GM12891 (cell line): Measurements from ENCODE around the gene SCARB1.

ENCODE experiments used
- DNase-seq: peaks from one replicate; pipeline ENCODE4 v3.0.0; 2011; ENCODE audit warnings: low spot score; ENCODE audit not compliant: insufficient read length
- FAIRE-seq: peaks from 2 replicates; lab custom pipeline; 2011; peaks lifted over from hg19 to GRCh38; lab: Jason Lieb, UNC
- PAX5 ChIP-seq: IDR thresholded peaks from 2 replicates; pipeline ENCODE4 v1.6.1; 2011; ENCODE audit warnings: low read length, moderate library complexity, mild to moderate bottlenecking; ENCODE audit not compliant: insufficient read depth, severe bottlenecking
- POLR2A ChIP-seq: IDR thresholded peaks from 2 replicates; pipeline ENCODE4 v1.6.1; 2011; ENCODE audit warnings: low read depth, low read length, control low read depth
- POLR2AphosphoS5 ChIP-seq: IDR thresholded peaks from 2 replicates; pipeline ENCODE4 v1.6.1; 2011; ENCODE audit warnings: low read depth, low read length, control low read depth
- POU2F2 ChIP-seq: IDR thresholded peaks from 2 replicates; pipeline ENCODE4 v1.6.1; 2011; ENCODE audit warnings: low read depth, mild to moderate bottlenecking, control low read depth, low read length, moderate library complexity
- SPI1 ChIP-seq: IDR thresholded peaks from 2 replicates; pipeline ENCODE4 v1.6.1; 2011; ENCODE audit warnings: low read depth, low read length, control low read depth
- TAF1 ChIP-seq: IDR thresholded peaks from 2 replicates; pipeline ENCODE4 v1.6.1; 2011; ENCODE audit warnings: low read depth, low read length, control low read depth

Gene SCARB1

DNA sequence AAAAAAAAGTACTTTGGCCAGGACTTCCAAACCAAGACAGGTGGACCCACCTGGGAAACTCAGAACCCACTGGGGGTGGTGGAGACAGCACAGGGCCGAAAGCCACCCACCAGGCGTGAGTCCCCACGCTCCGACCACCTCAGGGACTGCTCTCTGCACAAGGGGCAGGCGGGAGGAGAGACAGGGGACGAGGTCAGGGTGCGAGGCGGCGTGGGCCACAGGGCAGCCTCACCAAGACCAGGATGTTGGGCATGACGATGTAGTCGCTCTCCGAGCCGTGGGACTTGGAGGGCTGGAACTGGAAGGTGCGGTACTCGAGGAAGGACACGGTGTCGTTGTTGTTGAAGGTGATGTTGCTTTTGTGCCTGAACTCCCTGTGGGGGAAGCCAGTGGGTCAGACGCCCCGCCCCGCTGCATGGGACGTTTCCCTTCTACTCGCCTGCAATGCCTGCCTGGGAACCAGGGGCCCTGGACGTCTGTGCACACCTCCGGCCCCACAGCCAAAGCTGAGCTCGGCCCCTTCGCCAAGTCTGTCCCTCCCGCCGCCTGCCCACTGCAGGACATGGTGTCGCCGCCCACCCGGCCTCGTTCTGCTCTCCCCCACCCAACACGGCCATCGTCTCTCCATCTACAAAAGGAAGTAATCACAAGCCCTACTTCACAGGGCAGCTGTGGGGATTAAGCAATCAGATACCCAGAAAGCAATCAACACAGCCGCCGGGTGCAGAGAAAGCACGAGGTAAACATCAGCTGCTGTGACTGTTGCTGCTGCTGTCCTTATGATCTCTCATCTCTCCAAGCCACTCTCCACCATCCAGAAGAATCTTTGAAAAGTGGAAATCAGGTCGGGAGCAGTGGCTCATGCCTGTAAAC, 48.7 kb downstream of the SCARB1 start:
- no peak for TF ChIP-seq TAF1
- TF ChIP-seq POLR2A: no peak
- no peak for TF ChIP-seq POU2F2
- TF ChIP-seq POLR2AphosphoS5: no peak
- TF ChIP-seq SPI1: no peak
- no peak for TF ChIP-seq PAX5
- FAIRE-seq (no peak), DNase-seq (no peak)

DNA sequence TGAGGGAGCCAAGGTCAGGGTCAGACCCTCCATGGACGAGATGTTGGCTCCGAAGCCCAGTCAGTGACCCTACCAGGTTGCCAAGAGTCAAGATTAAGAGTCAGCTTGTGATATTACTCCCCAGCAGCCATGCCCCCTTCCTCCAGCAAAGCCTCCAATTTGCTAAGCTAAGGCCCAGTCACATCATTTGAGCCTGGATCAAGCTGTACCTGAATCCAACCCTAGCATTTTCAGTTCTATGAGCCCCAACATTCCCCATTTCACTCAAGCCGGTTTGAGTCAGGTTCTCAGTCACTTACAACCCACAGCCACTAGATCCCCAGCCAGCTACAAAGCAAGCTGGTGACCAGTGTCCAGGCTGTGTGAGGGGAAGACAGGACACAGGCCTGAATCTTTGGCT, 49.9 kb downstream of the SCARB1 start:
- DNase-seq (no peak), FAIRE-seq (no peak)
- TF ChIP-seq PAX5: no peak
- no peak for TF ChIP-seq POLR2A
- TF ChIP-seq SPI1: no peak
- no peak for TF ChIP-seq TAF1
- no peak for TF ChIP-seq POLR2AphosphoS5
- no peak for TF ChIP-seq POU2F2

DNA sequence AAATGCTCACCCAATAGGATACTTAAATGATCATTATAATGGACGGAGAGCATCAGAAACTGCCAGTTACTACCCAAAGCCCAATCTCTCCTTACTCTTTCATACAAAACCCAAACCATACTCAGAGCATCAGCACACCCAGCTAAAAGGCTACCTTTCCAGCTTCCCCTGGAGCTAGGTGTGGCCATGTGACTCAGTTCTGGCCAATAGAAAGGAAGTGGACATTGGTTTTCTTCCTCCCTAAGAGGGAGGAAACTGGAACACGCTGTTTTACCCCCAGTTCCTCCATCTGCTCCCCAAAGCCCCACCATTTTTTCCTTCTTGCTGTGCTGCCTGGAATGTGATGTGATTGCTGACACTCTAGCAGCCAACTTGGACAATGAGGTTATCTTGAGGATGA, 50.7 kb downstream of the SCARB1 start:
- FAIRE-seq: no peak

DNA sequence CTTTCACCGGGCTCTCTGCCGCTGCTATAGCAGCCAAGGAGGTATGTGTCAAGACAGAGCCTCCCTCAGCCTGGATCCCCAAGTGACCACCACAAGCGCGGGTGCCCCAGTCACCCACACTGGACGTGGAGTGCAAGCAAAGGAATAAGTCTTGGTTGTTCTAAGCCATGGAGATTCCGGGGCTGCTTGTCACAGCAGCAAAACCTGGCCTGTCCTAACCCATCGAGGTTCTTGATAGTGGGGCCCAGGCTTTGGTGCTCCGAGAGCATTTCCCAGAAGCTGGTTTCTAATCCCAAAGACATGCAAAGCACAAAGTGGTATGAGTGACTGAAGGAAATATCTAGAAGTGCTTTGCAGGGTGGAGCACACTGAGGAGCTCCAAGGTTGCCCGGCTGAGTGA, 51.3 kb downstream of the SCARB1 start:
- no peak for FAIRE-seq
- TF ChIP-seq POLR2A (no peak), PAX5 (no peak), TAF1 (no peak), POLR2AphosphoS5 (no peak), POU2F2 (no peak), SPI1 (no peak)

More for the DNA sequence above, 50.7 kb downstream of the SCARB1 start:
- no peak for DNase-seq
- no peak for TF ChIP-seq SPI1
- TF ChIP-seq POLR2A: no peak
- no peak for TF ChIP-seq TAF1
- no peak for TF ChIP-seq PAX5
- TF ChIP-seq POU2F2: no peak
- TF ChIP-seq POLR2AphosphoS5: no peak

DNA sequence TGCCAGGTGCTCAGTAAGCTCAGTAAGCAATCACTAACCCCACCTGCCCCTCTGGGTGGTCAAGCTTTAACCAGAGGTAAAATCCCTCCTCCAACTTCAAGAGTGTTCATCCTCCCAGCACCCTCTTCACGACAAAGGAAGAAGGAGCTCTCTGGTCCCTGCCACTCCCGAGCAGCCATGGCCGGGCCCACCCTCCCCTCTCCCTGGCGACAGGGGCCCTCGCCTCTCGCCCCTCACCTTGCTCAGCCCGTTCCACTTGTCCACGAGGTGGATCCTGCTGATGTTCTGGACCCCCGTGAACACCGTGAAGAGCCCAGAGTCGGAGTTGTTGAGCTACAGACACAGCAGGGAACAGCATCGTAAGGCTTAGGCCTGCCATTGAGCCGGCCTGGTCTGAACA, 52.0 kb downstream of the SCARB1 start:
- DNase-seq (no peak), FAIRE-seq (no peak)
- TF ChIP-seq POLR2AphosphoS5 (no peak), TAF1 (no peak), SPI1 (no peak), PAX5 (no peak), POLR2A (no peak)

More for the DNA sequence above, 51.3 kb downstream of the SCARB1 start:
- no peak for DNase-seq

DNA sequence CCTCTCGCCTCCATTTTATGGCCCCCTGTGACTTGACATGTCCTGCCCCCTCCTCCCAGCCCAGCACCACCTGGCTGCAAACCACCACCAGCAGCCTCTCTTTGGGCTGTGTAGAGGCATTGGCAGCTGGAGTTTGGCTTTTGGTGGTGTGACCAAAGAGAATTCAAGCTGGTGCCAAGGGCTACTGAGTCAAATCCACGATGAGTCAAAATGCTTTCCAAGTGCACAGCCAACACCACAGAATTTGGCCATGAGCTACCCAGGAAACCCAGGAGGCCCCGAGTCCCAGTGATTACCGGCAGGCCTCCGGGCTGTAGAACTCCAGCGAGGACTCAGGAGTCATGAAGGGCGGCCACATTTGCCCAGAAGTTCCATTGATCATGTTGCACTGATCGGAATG, 53.8 kb downstream of the SCARB1 start:
- TF ChIP-seq SPI1: no peak
- TF ChIP-seq TAF1: no peak
- no peak for TF ChIP-seq POLR2A
- DNase-seq (no peak), FAIRE-seq (no peak)

DNA sequence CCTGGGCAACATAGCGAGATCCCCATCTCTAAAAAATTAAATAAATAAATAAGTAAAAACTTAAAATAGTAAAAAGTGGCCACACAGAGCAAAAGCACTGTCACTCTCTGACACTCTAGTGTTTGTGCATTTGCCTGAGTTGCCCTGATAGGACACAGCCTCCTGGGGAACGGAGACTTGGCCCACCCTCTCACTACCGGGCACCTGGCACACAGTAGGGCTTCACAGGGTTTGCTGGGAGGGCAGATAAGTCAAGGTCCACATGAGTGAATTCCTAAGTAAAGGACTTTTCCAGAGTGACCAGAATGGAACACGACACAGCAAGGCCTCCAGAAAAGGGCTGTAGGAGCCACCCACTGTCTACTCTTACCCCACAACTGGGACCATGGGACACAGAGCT, 54.3 kb downstream of the SCARB1 start:
- no peak for FAIRE-seq
- no peak for DNase-seq
- TF ChIP-seq PAX5 (no peak), POLR2AphosphoS5 (no peak), SPI1 (no peak), POU2F2 (no peak)

DNA sequence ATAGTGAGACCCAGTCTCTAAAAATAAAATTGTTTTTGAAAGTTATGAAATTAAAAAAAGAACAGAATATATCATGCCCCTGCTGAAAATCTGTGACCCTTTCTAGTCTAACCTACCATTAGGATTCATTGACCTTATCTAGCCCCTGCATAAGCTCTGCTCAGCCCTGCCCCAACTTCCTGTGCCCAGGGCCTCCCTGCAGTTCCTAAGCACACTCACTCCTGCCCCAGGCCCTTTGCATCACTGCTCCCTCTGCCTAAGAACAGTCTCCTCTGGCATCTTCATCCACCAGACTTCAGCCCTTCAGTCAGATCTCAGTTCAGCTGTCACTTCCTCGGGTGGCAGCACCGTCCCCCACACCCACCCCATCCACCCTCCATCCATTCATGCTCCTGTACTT, 55.4 kb downstream of the SCARB1 start:
- DNase-seq: no peak
- FAIRE-seq: no peak

DNA sequence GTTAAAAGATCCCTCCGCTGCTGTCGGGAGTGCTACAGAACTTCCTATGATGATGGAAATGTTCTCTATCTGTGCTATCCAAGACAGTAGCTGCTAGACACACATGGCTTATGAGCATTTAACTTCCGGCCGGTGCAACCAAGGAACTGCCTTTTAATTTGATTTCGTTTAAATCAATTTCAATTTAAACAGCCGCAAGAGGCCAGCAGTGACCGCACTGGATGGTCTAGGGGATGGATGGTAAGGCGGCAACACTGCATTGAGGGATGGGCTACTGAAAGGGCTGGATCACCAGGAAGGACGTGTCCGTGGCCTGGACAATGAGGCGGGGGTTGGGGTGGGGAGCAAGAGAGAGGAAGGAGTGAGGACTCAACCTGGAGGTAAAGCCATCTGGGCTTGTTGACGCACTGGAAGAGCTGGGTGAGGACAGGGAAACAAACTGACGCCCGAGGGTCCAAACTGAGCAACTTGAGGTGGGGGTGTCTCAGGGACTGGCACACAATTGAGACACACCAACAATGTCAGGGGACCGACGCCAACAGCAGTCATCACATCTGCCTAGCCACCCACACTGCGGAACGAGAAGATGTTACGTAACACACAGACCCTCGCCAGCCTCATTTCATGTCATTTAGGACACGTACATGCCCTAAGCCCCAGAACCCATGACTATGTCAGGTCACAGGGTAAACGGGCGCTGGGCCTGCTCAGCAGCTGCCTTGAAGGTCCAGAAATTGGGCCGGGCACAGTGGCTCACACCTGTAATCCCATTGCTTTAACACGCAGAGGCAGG, 57.6 kb downstream of the SCARB1 start:
- TF ChIP-seq TAF1 (no peak), SPI1 (no peak), POLR2A (no peak), PAX5 (no peak), POU2F2 (no peak), POLR2AphosphoS5 (no peak)
- FAIRE-seq (no peak), DNase-seq (no peak)

More for the DNA sequence above, 55.4 kb downstream of the SCARB1 start:
- TF ChIP-seq POU2F2: no peak
- no peak for TF ChIP-seq PAX5
- TF ChIP-seq SPI1: no peak
- no peak for TF ChIP-seq POLR2A
- no peak for TF ChIP-seq POLR2AphosphoS5
